Activated effector memory CD4-positive, alpha-beta T cell treated with anti-CD3 and anti-CD28 coated beads, Interleukin-2, amount 50 U/mL, for 16 hours (primary cell): ENCODE data around the gene QKI.

ENCODE experiments used
- DNase-seq: peaks from one replicate; pipeline ENCODE4 v3.0.0-alpha.2; 2020

QKI gene

GRCh38 chr6:163543321-163543720, 128.8 kb downstream of the QKI start:
- no peak for DNase-seq

GRCh38 chr6:163545370-163545769, 130.9 kb downstream of the QKI start:
- no peak for DNase-seq

- DNase-seq = no peak
Observed at GRCh38 chr6:163547287-163547686, 132.8 kb downstream of the QKI start.

- DNase-seq = no peak
Observed at GRCh38 chr6:163548624-163549023, 134.1 kb downstream of the QKI start.

GRCh38 chr6:163554032-163554431, 139.5 kb downstream of the QKI start:
- no peak for DNase-seq

- peak; percentile 83 for DNase-seq
Observed at GRCh38 chr6:163554663-163555062, 140.1 kb downstream of the QKI start.

- DNase-seq = no peak
Observed at GRCh38 chr6:163559661-163560060, 145.1 kb downstream of the QKI start.

- DNase-seq = no peak
Observed at GRCh38 chr6:163563318-163563717, 148.8 kb downstream of the QKI start.

- no peak for DNase-seq
Observed at GRCh38 chr6:163564534-163564933, 150.0 kb downstream of the QKI start.

- DNase-seq = no peak
Observed at GRCh38 chr6:163565140-163565539, 150.6 kb downstream of the QKI start.

- no peak for DNase-seq
Observed at GRCh38 chr6:163566056-163566455, 151.5 kb downstream of the QKI start.

- no peak for DNase-seq
Observed at GRCh38 chr6:163568275-163568674, 153.8 kb downstream of the QKI start.

GRCh38 chr6:163570579-163571231, 156.2 kb downstream of the QKI start:
- DNase-seq = no peak

GRCh38 chr6:163571730-163572129, 157.2 kb downstream of the QKI start:
- no peak for DNase-seq

GRCh38 chr6:163572612-163573011, 158.1 kb downstream of the QKI start:
- DNase-seq = no peak

- DNase-seq = no peak
Observed at GRCh38 chr6:163573503-163574179, 159.1 kb downstream of the QKI start.

GRCh38 chr6:163576114-163576513, 161.6 kb downstream of the QKI start:
- DNase-seq = no peak

- DNase-seq = no peak
Observed at GRCh38 chr6:163577404-163577803, 162.9 kb downstream of the QKI start.

GRCh38 chr6:163579111-163579879, 164.8 kb downstream of the QKI start:
- no peak for DNase-seq

GRCh38 chr6:163579880-163580295, 165.4 kb downstream of the QKI start:
- DNase-seq = no peak

GRCh38 chr6:163580311-163581030, 166.0 kb downstream of the QKI start:
- DNase-seq = no peak

GRCh38 chr6:163583558-163583957, 169.0 kb downstream of the QKI start:
- DNase-seq = no peak

GRCh38 chr6:163585932-163586437, 171.5 kb downstream of the QKI start:
- DNase-seq = no peak
